IPS-15b (cell line): ENCODE data around the gene ATP6V0E1.
A peak's percentile ranks its signal among the peaks of the same experiment; 100 is the strongest.

Source experiments
- H3K27me3 ChIP-seq: one replicate; pipeline ENCODE4 v1.6.1; 2013; ENCODE audit warnings: low read length; ENCODE audit not compliant: control insufficient read depth, insufficient read depth
- H3K36me3 ChIP-seq: one replicate; pipeline ENCODE4 v1.6.1; 2013; ENCODE audit warnings: low read length; ENCODE audit not compliant: control insufficient read depth, insufficient read depth
- H3K4me1 ChIP-seq: one replicate; pipeline ENCODE4 v1.6.1; 2013; ENCODE audit warnings: mild to moderate bottlenecking, low read length; ENCODE audit not compliant: control insufficient read depth, insufficient read depth
- H3K4me3 ChIP-seq: one replicate; pipeline ENCODE4 v1.5.1; 2013; ENCODE audit warnings: low read depth, low read length
- H3K9ac ChIP-seq: one replicate; pipeline ENCODE4 v1.6.1; 2013; ENCODE audit warnings: low read depth, mild to moderate bottlenecking, low read length
- H3K9me3 ChIP-seq: one replicate; pipeline ENCODE4 v1.6.1; 2013; ENCODE audit warnings: mild to moderate bottlenecking, low read length; ENCODE audit not compliant: control insufficient read depth, insufficient read depth

Gene ATP6V0E1

GRCh38 chr5:172958331-172959046, 25.1 kb upstream of the ATP6V0E1 start:
- no peaks in the 10 kb centered on the region for H3K9me3 ChIP-seq
- peaks cover 4% of the 10 kb centered on the region for H3K27me3 ChIP-seq
- no peaks in the 10 kb centered on the region for H3K36me3 ChIP-seq
- no peak overlapping the region for H3K9ac ChIP-seq
- H3K4me1 ChIP-seq = peaks cover 3% of the 10 kb centered on the region
- peak overlapping the region; percentile 100 for H3K4me3 ChIP-seq

- Histone ChIP-seq H3K27me3 (peaks cover 4% of the 10 kb centered on the region), H3K9ac (peak overlapping the region; percentile 95), H3K9me3 (no peaks in the 10 kb centered on the region), H3K4me3 (peak overlapping the region; percentile 100), H3K36me3 (peaks cover 5% of the 10 kb centered on the region), H3K4me1 (no peaks in the 10 kb centered on the region)
Observed at GRCh38 chr5:172959824-172960799, 23.5 kb upstream of the ATP6V0E1 start.

GRCh38 chr5:172969921-172970320, 13.7 kb upstream of the ATP6V0E1 start:
- H3K9ac ChIP-seq = no peak overlapping the region
- no peak overlapping the region for H3K4me3 ChIP-seq
- peaks cover 4% of the 10 kb centered on the region for H3K36me3 ChIP-seq
- no peaks in the 10 kb centered on the region for H3K4me1 ChIP-seq
- no peaks in the 10 kb centered on the region for H3K27me3 ChIP-seq
- H3K9me3 ChIP-seq = no peaks in the 10 kb centered on the region

- peaks cover 4% of the 10 kb centered on the region for H3K36me3 ChIP-seq
- H3K4me1 ChIP-seq = no peaks in the 10 kb centered on the region
- no peak overlapping the region for H3K4me3 ChIP-seq
- no peak overlapping the region for H3K9ac ChIP-seq
- H3K27me3 ChIP-seq = no peaks in the 10 kb centered on the region
- H3K9me3 ChIP-seq = no peaks in the 10 kb centered on the region
Observed at GRCh38 chr5:172971482-172971881, 12.1 kb upstream of the ATP6V0E1 start.

- H3K4me1 ChIP-seq = no peaks in the 10 kb centered on the region
- no peak overlapping the region for H3K4me3 ChIP-seq
- H3K36me3 ChIP-seq = peaks cover 4% of the 10 kb centered on the region
- H3K9me3 ChIP-seq = no peaks in the 10 kb centered on the region
- H3K27me3 ChIP-seq = no peaks in the 10 kb centered on the region
- H3K9ac ChIP-seq = no peak overlapping the region
Observed at GRCh38 chr5:172972552-172972951, 11.0 kb upstream of the ATP6V0E1 start.

- H3K9me3 ChIP-seq = no peaks in the 10 kb centered on the region
- H3K9ac ChIP-seq = no peak overlapping the region
- H3K4me1 ChIP-seq = no peaks in the 10 kb centered on the region
- no peaks in the 10 kb centered on the region for H3K27me3 ChIP-seq
- no peak overlapping the region for H3K4me3 ChIP-seq
- H3K36me3 ChIP-seq = peaks cover 2% of the 10 kb centered on the region
Observed at GRCh38 chr5:172973127-172973916, 10.2 kb upstream of the ATP6V0E1 start.

GRCh38 chr5:172973931-172974330, 9.6 kb upstream of the ATP6V0E1 start:
- no peak overlapping the region for H3K4me3 ChIP-seq
- H3K27me3 ChIP-seq = no peaks in the 10 kb centered on the region
- H3K9me3 ChIP-seq = no peaks in the 10 kb centered on the region
- H3K9ac ChIP-seq = no peak overlapping the region
- H3K4me1 ChIP-seq = no peaks in the 10 kb centered on the region
- no peaks in the 10 kb centered on the region for H3K36me3 ChIP-seq

- Histone ChIP-seq H3K27me3 (no peaks in the 10 kb centered on the region), H3K9me3 (no peaks in the 10 kb centered on the region), H3K36me3 (no peaks in the 10 kb centered on the region), H3K4me3 (no peak overlapping the region), H3K4me1 (no peaks in the 10 kb centered on the region), H3K9ac (no peak overlapping the region)
Observed at GRCh38 chr5:172975289-172975688, 8.3 kb upstream of the ATP6V0E1 start.

- Histone ChIP-seq H3K27me3 (no peaks in the 10 kb centered on the region), H3K9ac (no peak overlapping the region), H3K4me1 (peaks cover 3% of the 10 kb centered on the region), H3K9me3 (no peaks in the 10 kb centered on the region), H3K4me3 (no peak overlapping the region), H3K36me3 (no peaks in the 10 kb centered on the region)
Observed at GRCh38 chr5:172979778-172980177, 3.8 kb upstream of the ATP6V0E1 start.

GRCh38 chr5:172981931-172982330, 1.6 kb upstream of the ATP6V0E1 start:
- no peak overlapping the region for H3K4me3 ChIP-seq
- H3K4me1 ChIP-seq = peaks cover 3% of the 10 kb centered on the region

GRCh38 chr5:172984244-172984953, 828 bp downstream of the ATP6V0E1 start:
- Histone ChIP-seq H3K4me1 (peaks cover 3% of the 10 kb centered on the region), H3K9ac (peak overlapping the region; percentile 90), H3K36me3 (peaks cover 9% of the 10 kb centered on the region), H3K27me3 (no peaks in the 10 kb centered on the region), H3K4me3 (peak overlapping the region; percentile 99), H3K9me3 (no peaks in the 10 kb centered on the region)

More at GRCh38 chr5:172981931-172982330, 1.6 kb upstream of the ATP6V0E1 start:
- Histone ChIP-seq H3K36me3 (peaks cover 6% of the 10 kb centered on the region), H3K27me3 (no peaks in the 10 kb centered on the region), H3K9me3 (no peaks in the 10 kb centered on the region), H3K9ac (no peak overlapping the region)
